SK-N-SH (cell line): ENCODE measurements around the gene GDNF. TPM values are rescaled to one million over a fixed set of nuclear protein-coding genes. Genes with fewer than 3 reads are reported as not detected.
"Not testable (repeated sequence)": the region's sequence is repeated elsewhere in the genome, so short reads cannot be mapped to it uniquely, and the experiment has no call there.

Experiments used
- CTCF ChIA-PET: fragments of 300-600, 350-600 bp; formaldehyde crosslinking; extraction: SDS; loops from one replicate; lab custom pipeline; 2021; lab: Yijun Ruan, JAX
- POLR2A ChIA-PET: fragments of 350-600 bp; sonication (Branson Sonifier 250); formaldehyde crosslinking; extraction: SDS; loops from one replicate; lab custom pipeline; 2020; ENCODE audit warnings: antibody characterized with exemption, inconsistent platforms; lab: Yijun Ruan, JAX
- DNase-seq: peaks from one replicate; pipeline ENCODE4 v3.0.0; 2012
- H2AFZ ChIP-seq: fragments of 200-600 bp; sonication (generic); 2 replicates; pipeline ENCODE4 v1.8.1; 2016; ENCODE audit warnings: antibody characterized with exemption, mild to moderate bottlenecking, low read depth
- H3F3A ChIP-seq: fragments of 200-600 bp; sonication (generic); replicated peaks from 2 replicates; pipeline ENCODE3; 2016; ENCODE audit warnings: antibody characterized with exemption, mild to moderate bottlenecking; ENCODE audit not compliant: insufficient read depth
- H3K27ac ChIP-seq, 2 experiments: fragments of 200-500 bp in 1 of 2; fragments of 200-600 bp in 1 of 2; sonication (Bioruptor generic) in 1 of 2; sonication (generic), shearing (Covaris generic) in 1 of 2; 2 replicates each; pipeline versions ENCODE4 v1.5.1 to v1.6.1; 2014 to 2016; ENCODE audit warnings: low read depth in 2 of 2, inconsistent platforms in 1 of 2, low read length in 1 of 2, mild to moderate bottlenecking in 1 of 2, mixed read lengths in 1 of 2
- H3K27me3 ChIP-seq: fragments of 200-600 bp; sonication (generic), shearing (Covaris generic); 2 replicates; pipeline ENCODE4 v1.6.1; 2016; ENCODE audit warnings: mixed run types; ENCODE audit not compliant: insufficient read depth
- H3K36me3 ChIP-seq, 2 experiments: fragments of 200-500 bp in 1 of 2; fragments of 200-600 bp in 1 of 2; sonication (Bioruptor generic) in 1 of 2; sonication (generic) in 1 of 2; replicated peaks in 1 of 2; 2 replicates each; pipeline versions ENCODE3 to v1.5.1; 2014 to 2016; ENCODE audit warnings: low read length in 1 of 2, mild to moderate bottlenecking in 1 of 2; ENCODE audit not compliant: insufficient read depth in 2 of 2, control insufficient read depth in 1 of 2
- H3K4me1 ChIP-seq, 2 experiments: fragments of 200-500 bp in 1 of 2; fragments of 200-600 bp in 1 of 2; sonication (Bioruptor generic) in 1 of 2; sonication (generic), shearing (Covaris generic) in 1 of 2; 2 replicates each; pipeline versions ENCODE4 v1.5.1 to v1.6.1; 2014 to 2016; ENCODE audit warnings: low read depth in 1 of 2, low read length in 1 of 2, mixed run types in 1 of 2; ENCODE audit not compliant: insufficient read depth in 2 of 2, control insufficient read depth in 1 of 2
- H3K4me2 ChIP-seq: fragments of 200-600 bp; sonication (generic), shearing (Covaris generic); 2 replicates; pipeline ENCODE4 v1.6.1; 2017; ENCODE audit warnings: mixed run types
- H3K4me3 ChIP-seq, 2 experiments: fragments of 200-500 bp in 1 of 2; fragments of 200-600 bp in 1 of 2; sonication (Bioruptor generic) in 1 of 2; sonication (generic), shearing (Covaris generic) in 1 of 2; 2 replicates each; pipeline versions ENCODE4 v1.5.1 to v1.8.1; 2014 to 2016; ENCODE audit warnings: low read depth in 2 of 2, inconsistent platforms in 1 of 2, low read length in 1 of 2, mild to moderate bottlenecking in 1 of 2, mixed read lengths in 1 of 2, moderate library complexity in 1 of 2
- H3K79me2 ChIP-seq: fragments of 200-600 bp; sonication (generic); 2 replicates; pipeline ENCODE4 v1.8.1; 2017; ENCODE audit warnings: mild to moderate bottlenecking; ENCODE audit not compliant: insufficient read depth
- H3K9ac ChIP-seq: fragments of 200-600 bp; sonication (generic); 2 replicates; pipeline ENCODE4 v1.6.1; 2017; ENCODE audit warnings: mixed run types
- H3K9me2 ChIP-seq: fragments of 200-600 bp; sonication (generic); 2 replicates; pipeline ENCODE4 v1.6.1; 2017; ENCODE audit warnings: mixed run types
- H3K9me3 ChIP-seq: fragments of 200-600 bp; sonication (generic); 2 replicates; pipeline ENCODE4 v1.6.1; 2017; ENCODE audit warnings: mixed run types, mild to moderate bottlenecking, moderate library complexity
- H4K20me1 ChIP-seq: fragments of 200-600 bp; sonication (generic); 2 replicates; pipeline ENCODE4 v1.6.1; 2017; ENCODE audit warnings: mild to moderate bottlenecking, mixed run types; ENCODE audit not compliant: insufficient read depth
- ELF1 ChIP-seq: IDR thresholded peaks from 2 replicates; pipeline ENCODE4 v1.4.0; 2012
- EP300 ChIP-seq, 2 experiments: IDR thresholded peaks; 2 replicates each; pipeline versions ENCODE4 v1.4.0 to v1.6.1; 2012; ENCODE audit warnings: borderline replicate concordance in 1 of 2, low read depth in 1 of 2, low read length in 1 of 2
- FOXM1 ChIP-seq: IDR thresholded peaks from 2 replicates; pipeline ENCODE4 v1.4.0; 2012; ENCODE audit warnings: low read depth, mild to moderate bottlenecking
- GATA2 ChIP-seq: sonication (generic); formaldehyde crosslinking; IDR thresholded peaks from 2 replicates; pipeline ENCODE4 v1.5.0; 2020; ENCODE audit warnings: mild to moderate bottlenecking, missing genetic modification reagents
- MEF2A ChIP-seq: IDR thresholded peaks from 2 replicates; pipeline ENCODE4 v1.4.0; 2012; ENCODE audit warnings: low read depth, borderline replicate concordance
- MXI1 ChIP-seq: IDR thresholded peaks from 2 replicates; pipeline ENCODE4 v1.6.1; 2012; ENCODE audit warnings: mild to moderate bottlenecking, low read depth, low read length, improper control_type of control experiment
- PBX3 ChIP-seq: IDR thresholded peaks from 2 replicates; pipeline ENCODE4; 2012
- REST ChIP-seq: IDR thresholded peaks from 2 replicates; pipeline ENCODE4 v1.6.1; 2012; ENCODE audit warnings: mild to moderate bottlenecking, low read depth, low read length, moderate library complexity
- RFX5 ChIP-seq: IDR thresholded peaks from 2 replicates; pipeline ENCODE4 v1.6.1; 2012; ENCODE audit warnings: mild to moderate bottlenecking, improper control_type of control experiment, low read length
- SIN3A ChIP-seq: IDR thresholded peaks from 2 replicates; pipeline ENCODE4 v1.6.1; 2012; ENCODE audit warnings: low read depth, mild to moderate bottlenecking, low read length, moderate library complexity, borderline replicate concordance
- SMC3 ChIP-seq: IDR thresholded peaks from 2 replicates; pipeline ENCODE4 v1.6.1; 2012; ENCODE audit warnings: low read depth, low read length, improper control_type of control experiment
- TAF1 ChIP-seq: IDR thresholded peaks from 2 replicates; pipeline ENCODE4 v1.6.1; 2012; ENCODE audit warnings: low read depth, mild to moderate bottlenecking, low read length, moderate library complexity, borderline replicate concordance
- TEAD4 ChIP-seq: IDR thresholded peaks from 2 replicates; pipeline ENCODE4 v1.4.0; 2012; ENCODE audit warnings: mild to moderate bottlenecking, borderline replicate concordance; ENCODE audit not compliant: insufficient read depth
- YY1 ChIP-seq: IDR thresholded peaks from 2 replicates; pipeline ENCODE4 v1.4.0; 2012; ENCODE audit warnings: low read depth, mild to moderate bottlenecking
- ZBTB33 ChIP-seq: IDR thresholded peaks from 2 replicates; pipeline ENCODE4 v1.4.0; 2012; ENCODE audit warnings: low read depth, borderline replicate concordance
- WGBS: methylation state at CpG from one replicate; pipeline ENCODE4 v1.1.6; 2017; ENCODE audit warnings: low lambda C conversion rate; 5-methylcytosine and 5-hydroxymethylcytosine counted together
- polyA plus RNA-seq, 3 experiments: library from polyadenylated mRNA; depleted of rRNA; stranded (reverse); fragments of >200 nt; gene quantifications; 2 replicates each; pipeline ENCODE4 v1.2.3, GENCODE V29; 2012

The GDNF gene
- polyA plus RNA-seq, 1 of the 3 experiments (the other 2 are of a cell fraction), result 9.0 TPM

GRCh38 chr5:37786416-37786815, 53.4 kb downstream of the GDNF start:
- H3K79me2 ChIP-seq, result no peaks in the 10 kb centered on the region
- no peak overlapping the region for H2AFZ ChIP-seq
- POLR2A ChIA-PET, result no interaction called here
- H3K4me3 ChIP-seq, result no peak overlapping the region
- H4K20me1 ChIP-seq, result no peaks in the 10 kb centered on the region
- H3K4me2 ChIP-seq, result no peak overlapping the region
- no peak overlapping the region for H3K9ac ChIP-seq
- H3K27me3 ChIP-seq, result no peaks in the 10 kb centered on the region
- peak overlapping the region in 1 of 2 experiments; percentile 34; a peak in 2 of 4 replicates for H3K27ac ChIP-seq
- H3K4me1 ChIP-seq, result peaks cover 0 to 5% of the 10 kb centered on the region in 2 experiments; a peak in 1 of 4 replicates
- no peak for DNase-seq
- WGBS, result 65% methylated on average over 2 of the region's 2 CpGs
- H3K9me2 ChIP-seq, result no peaks in the 10 kb centered on the region
- no peaks in the 10 kb centered on the region for H3K9me3 ChIP-seq
- CTCF ChIA-PET, result no interaction called here
- no peaks in the 10 kb centered on the region for H3F3A ChIP-seq
- H3K36me3 ChIP-seq, result no peaks in the 10 kb centered on the region
- TF ChIP-seq ELF1 (no peak), SIN3A (no peak), MXI1 (no peak), REST (no peak), FOXM1 (no peak), SMC3 (no peak), TAF1 (no peak), TEAD4 (no peak), MEF2A (no peak), GATA2 (CRISPR knock-in tag) (no peak), YY1 (no peak), RFX5 (no peak), PBX3 (no peak), ZBTB33 (no peak), EP300 (IDR thresholded peaks at IDR 0.05; ENCODE audit: borderline replicate concordance in 1 of 2, low read depth in 1 of 2, low read length in 1 of 2) (no peak)

- H3K9me3 ChIP-seq, POLR2A ChIA-PET, H3K36me3 ChIP-seq, H3K79me2 ChIP-seq, H2AFZ ChIP-seq, CTCF ChIA-PET, H3K4me2 ChIP-seq, H3K9me2 ChIP-seq, H3K9ac ChIP-seq, DNase-seq, H3K27ac ChIP-seq, H4K20me1 ChIP-seq, H3K4me3 ChIP-seq, H3F3A ChIP-seq, H3K4me1 ChIP-seq, H3K27me3 ChIP-seq: not testable (repeated sequence)
- 79% methylated on average over 8 of the region's 8 CpGs for WGBS
Measured at GRCh38 chr5:37781409-37781808, 58.4 kb downstream of the GDNF start.
